ENCODE measurements around the gene ARHGAP12.
A peak's percentile ranks its signal among the peaks of the same experiment; 100 is the strongest.
"Not testable (repeated sequence)": the region's sequence is repeated elsewhere in the genome, so short reads cannot be mapped to it uniquely, and the experiment has no call there.

Gene ARHGAP12

GRCh38 chr10:31928549-31929260 is at the start of gene ARHGAP12:
Gene ARHGAP12 (minus strand): TSS chr10:31928831. CDS start chr10:31908855, 19,976 bp downstream.
- H3K4me3 ChIP-seq (ENCODE audit: low read length) = peak within 1 kb of the TSS; percentile 82
- no peak for TF ChIP-seq CTCF (conservative IDR thresholded peaks at IDR 0.05; ENCODE audit: low read length)
- peak; percentile 84 for DNase-seq (ENCODE audit: low read depth)

DNA sequence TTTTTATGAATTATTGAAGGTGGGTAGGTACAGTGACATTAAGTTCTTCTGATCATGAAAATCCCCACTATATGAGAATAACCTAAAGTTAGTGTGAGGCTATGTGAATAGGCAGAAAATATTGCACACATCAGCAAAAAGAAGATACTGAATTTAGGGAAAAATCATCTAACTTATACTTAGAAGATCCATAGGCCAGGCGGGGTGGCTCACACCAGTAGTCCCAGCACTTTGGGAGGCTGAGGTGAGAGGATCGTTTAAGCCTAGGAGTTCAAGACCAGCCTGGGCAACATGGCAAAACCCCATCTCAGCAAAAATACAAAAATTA is 49.5 kb upstream of the ARHGAP12 start:
- no peak for TF ChIP-seq CTCF (conservative IDR thresholded peaks at IDR 0.05; ENCODE audit: low read length)
- H3K4me3 ChIP-seq (ENCODE audit: low read length) = no peak overlapping the region
- DNase-seq (ENCODE audit: low read depth) = no peak

GRCh38 chr10:31977440-31978155 is 49.0 kb upstream of the ARHGAP12 start:
- H3K4me3 ChIP-seq (ENCODE audit: low read length) = no peak overlapping the region
- DNase-seq (ENCODE audit: low read depth) = peak; percentile 79
- no peak for TF ChIP-seq CTCF (conservative IDR thresholded peaks at IDR 0.05; ENCODE audit: low read length)

GRCh38 chr10:31975157-31975765 is 46.6 kb upstream of the ARHGAP12 start:
- no peak overlapping the region for H3K4me3 ChIP-seq (ENCODE audit: low read length)
- no peak for TF ChIP-seq CTCF (conservative IDR thresholded peaks at IDR 0.05; ENCODE audit: low read length)
- DNase-seq (ENCODE audit: low read depth) = no peak

DNA sequence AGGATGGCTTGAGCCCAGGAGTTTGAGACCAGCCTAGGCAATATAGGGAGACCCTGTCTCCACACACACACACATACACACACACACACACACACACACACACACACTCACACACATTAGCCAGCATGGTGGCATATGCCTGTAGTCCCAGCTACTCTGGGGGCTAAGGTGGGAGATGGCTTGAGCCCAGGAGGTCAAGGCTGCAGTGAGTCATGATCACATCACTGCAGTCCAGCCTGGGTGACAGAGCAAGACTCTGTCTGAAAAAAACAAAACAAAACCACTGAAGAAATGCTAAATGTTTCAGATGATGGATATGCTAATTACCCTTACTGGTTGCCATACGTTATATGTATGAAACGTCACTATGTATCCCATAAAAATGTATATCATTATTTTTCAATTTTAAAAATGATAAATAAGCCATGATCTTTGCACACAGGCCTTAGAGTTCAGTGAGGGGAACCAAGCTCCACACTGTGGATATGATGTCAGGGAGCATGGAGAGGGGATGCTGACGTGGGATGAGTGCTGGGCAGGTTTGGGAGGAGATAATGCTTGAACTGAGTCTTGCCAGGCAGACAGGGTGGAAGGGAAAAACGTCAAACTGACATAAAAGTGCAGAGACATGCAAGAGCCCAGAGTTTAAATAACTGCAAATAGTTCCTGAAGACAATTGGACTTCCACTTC is 45.9 kb upstream of the ARHGAP12 start:
- H3K4me3 ChIP-seq (ENCODE audit: low read length) = no peak overlapping the region
- no peak for DNase-seq (ENCODE audit: low read depth)
- no peak for TF ChIP-seq CTCF (conservative IDR thresholded peaks at IDR 0.05; ENCODE audit: low read length)

DNA sequence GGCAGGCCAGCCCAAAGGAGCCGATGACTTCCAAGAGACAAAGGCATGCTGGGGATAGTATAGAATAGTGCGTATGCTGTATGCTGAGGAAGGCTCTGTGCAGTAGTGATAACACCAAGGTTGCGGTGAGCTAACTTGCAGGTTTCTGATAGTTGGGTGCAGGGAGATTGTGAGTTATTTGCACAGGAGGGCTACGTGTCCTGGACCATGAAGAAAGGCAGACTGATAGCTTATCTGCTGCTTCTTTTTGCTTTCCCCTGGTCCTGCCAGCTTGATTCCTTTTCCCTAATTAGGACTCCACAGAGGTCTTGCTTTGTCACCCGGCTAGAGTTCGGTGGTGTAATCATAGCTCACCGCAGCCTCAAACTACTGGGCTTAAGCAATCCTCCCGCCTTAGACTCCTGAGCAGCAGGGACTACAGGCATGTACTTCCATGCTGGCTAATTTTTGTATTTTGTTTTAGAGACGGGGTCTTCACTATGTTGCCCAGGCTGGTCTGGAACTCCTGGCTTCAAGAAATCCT is 43.9 kb upstream of the ARHGAP12 start:
- no peak overlapping the region for H3K4me3 ChIP-seq (ENCODE audit: low read length)
- no peak for TF ChIP-seq CTCF (conservative IDR thresholded peaks at IDR 0.05; ENCODE audit: low read length)
- no peak for DNase-seq (ENCODE audit: low read depth)

GRCh38 chr10:31969847-31970246 is 41.2 kb upstream of the ARHGAP12 start:
- not testable (repeated sequence) for H3K4me3 ChIP-seq (ENCODE audit: low read length); DNase-seq (ENCODE audit: low read depth)
